ENCODE measurements around the gene PDE3A. TPM values are rescaled to one million over a fixed set of nuclear protein-coding genes. Genes with fewer than 3 reads are reported as not detected.
A peak's percentile ranks its signal among the peaks of the same experiment; 100 is the strongest.
"Not testable (repeated sequence)": the region's sequence is repeated elsewhere in the genome, so short reads cannot be mapped to it uniquely, and the experiment has no call there.

Gene PDE3A
- 8.0 and 14.8 TPM in 2 replicates for total RNA-seq

DNA sequence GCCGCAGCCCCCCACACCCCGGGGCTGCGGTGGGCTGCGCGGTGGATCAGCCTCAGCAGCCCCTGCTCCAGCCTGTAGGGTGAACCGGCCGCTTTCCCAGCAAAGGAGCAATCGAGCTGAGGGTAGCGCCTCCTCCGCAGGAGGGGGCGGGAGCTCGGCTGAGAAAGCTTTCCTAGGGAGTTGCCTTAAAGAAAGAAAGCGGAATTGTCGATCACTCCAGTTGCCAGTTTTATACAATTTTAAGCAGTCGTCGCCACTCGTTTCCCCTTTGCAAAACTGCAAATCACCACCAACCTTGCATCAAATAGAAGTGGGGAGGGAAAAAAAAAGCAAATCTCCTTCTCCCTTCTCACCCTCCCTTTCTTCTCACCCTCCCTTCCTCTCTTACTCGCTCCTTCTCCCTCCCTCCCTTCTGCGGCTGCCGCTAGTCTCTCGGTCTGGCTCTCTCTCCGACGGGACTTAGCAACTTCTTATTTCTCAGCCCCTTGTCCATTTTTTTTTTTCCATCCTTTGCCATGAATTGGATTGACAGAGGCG is at the start of gene PDE3A:
PDE3A (plus strand) TSS at position 424 of the 537 bp plus-strand sequence. CDS start 748 bp downstream, outside the sequence.
- Histone ChIP-seq H3K9me3 (ENCODE audit: low read depth, low read length) (no peaks in the 10 kb centered on the region), H4K20me1 (ENCODE audit: insufficient read depth, low read length) (no peaks in the 10 kb centered on the region), H3K36me3 (ENCODE audit: insufficient read depth, low read length) (no peaks in the 10 kb centered on the region), H3K4me3 (ENCODE audit: insufficient read depth, low read length) (peak within 1 kb of the TSS; percentile 87), H3K79me2 (ENCODE audit: insufficient read depth, low read length) (peaks cover 35% of the 10 kb centered on the region), H3K27ac (ENCODE audit: low read depth, low read length) (peak within 1 kb of the TSS; percentile 88), H3K4me2 (ENCODE audit: insufficient read depth, low read length) (peak within 1 kb of the TSS; percentile 91), H3K4me1 (ENCODE audit: insufficient read depth, low read length) (peaks cover 9% of the 10 kb centered on the region), H2AFZ (ENCODE audit: low read length) (peak within 1 kb of the TSS; percentile 97), H3K27me3 (ENCODE audit: insufficient read depth, low read length) (no peaks in the 10 kb centered on the region)
- TF ChIP-seq, protein P1, sequence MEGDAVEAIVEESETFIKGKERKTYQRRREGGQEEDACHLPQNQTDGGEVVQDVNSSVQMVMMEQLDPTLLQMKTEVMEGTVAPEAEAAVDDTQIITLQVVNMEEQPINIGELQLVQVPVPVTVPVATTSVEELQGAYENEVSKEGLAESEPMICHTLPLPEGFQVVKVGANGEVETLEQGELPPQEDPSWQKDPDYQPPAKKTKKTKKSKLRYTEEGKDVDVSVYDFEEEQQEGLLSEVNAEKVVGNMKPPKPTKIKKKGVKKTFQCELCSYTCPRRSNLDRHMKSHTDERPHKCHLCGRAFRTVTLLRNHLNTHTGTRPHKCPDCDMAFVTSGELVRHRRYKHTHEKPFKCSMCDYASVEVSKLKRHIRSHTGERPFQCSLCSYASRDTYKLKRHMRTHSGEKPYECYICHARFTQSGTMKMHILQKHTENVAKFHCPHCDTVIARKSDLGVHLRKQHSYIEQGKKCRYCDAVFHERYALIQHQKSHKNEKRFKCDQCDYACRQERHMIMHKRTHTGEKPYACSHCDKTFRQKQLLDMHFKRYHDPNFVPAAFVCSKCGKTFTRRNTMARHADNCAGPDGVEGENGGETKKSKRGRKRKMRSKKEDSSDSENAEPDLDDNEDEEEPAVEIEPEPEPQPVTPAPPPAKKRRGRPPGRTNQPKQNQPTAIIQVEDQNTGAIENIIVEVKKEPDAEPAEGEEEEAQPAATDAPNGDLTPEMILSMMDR (IDR thresholded peaks at IDR 0.05; ENCODE audit: extremely low read depth, low read depth, low read length): peak; percentile 19
- DNase-seq (ENCODE audit: insufficient read length, low spot score, missing footprints): peak; percentile 88

DNA sequence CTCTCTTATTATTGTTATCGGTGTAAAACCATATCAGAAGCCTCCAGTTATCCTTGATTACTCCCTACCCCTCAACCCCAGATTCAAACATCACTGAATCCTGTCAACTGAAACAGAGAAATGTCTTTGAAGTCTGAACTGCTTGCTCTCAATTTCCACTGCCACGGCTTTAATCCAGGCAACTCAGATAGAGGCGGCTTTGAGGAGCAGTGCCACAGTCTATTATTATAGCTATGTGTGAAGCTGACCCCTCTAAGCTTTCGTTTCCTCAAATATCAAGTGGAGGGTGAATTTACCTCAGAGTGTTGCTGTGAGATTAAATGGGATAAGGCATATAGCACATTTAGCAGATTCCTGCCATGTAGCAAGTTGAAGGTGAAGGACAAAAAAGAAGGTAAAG is 49.0 kb upstream of the PDE3A start:
- H3K27ac ChIP-seq (ENCODE audit: low read depth, low read length): no peak overlapping the region
- TF ChIP-seq, protein P1 (IDR thresholded peaks at IDR 0.05; ENCODE audit: extremely low read depth, low read depth, low read length): no peak
- peak overlapping the region; percentile 78 for H2AFZ ChIP-seq (ENCODE audit: low read length)
- peak overlapping the region; percentile 3 for H3K4me3 ChIP-seq (ENCODE audit: insufficient read depth, low read length)
- H4K20me1 ChIP-seq (ENCODE audit: insufficient read depth, low read length): no peaks in the 10 kb centered on the region
- peaks cover 12% of the 10 kb centered on the region for H3K4me1 ChIP-seq (ENCODE audit: insufficient read depth, low read length)
- DNase-seq (ENCODE audit: insufficient read length, low spot score, missing footprints): peak; percentile 43
- no peaks in the 10 kb centered on the region for H3K9me3 ChIP-seq (ENCODE audit: low read depth, low read length)
- no peaks in the 10 kb centered on the region for H3K27me3 ChIP-seq (ENCODE audit: insufficient read depth, low read length)
- no peaks in the 10 kb centered on the region for H3K79me2 ChIP-seq (ENCODE audit: insufficient read depth, low read length)
- no peaks in the 10 kb centered on the region for H3K36me3 ChIP-seq (ENCODE audit: insufficient read depth, low read length)
- peak overlapping the region; percentile 64 for H3K4me2 ChIP-seq (ENCODE audit: insufficient read depth, low read length)

DNA sequence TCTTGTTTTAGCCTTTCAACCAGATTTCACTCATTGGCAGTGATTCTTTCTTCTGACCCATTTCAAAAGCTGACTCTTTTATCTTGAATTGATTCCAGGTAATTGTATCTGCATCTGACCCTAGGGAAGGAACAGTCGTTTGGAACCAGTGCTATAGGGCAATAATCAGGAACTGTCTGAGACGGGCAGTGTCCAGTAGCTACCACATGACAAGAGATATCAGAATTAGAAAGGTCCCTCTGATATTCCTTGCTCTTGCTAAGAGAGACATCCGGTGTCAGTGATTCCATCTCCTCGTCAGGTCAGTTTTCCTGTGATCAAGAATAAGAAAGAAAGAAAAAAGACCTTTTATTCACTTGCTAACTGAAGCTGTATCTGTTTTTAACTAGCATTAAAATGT is 47.8 kb upstream of the PDE3A start:
- no peak for DNase-seq (ENCODE audit: insufficient read length, low spot score, missing footprints)
- Histone ChIP-seq H4K20me1 (ENCODE audit: insufficient read depth, low read length) (no peaks in the 10 kb centered on the region), H3K4me3 (ENCODE audit: insufficient read depth, low read length) (no peak overlapping the region), H2AFZ (ENCODE audit: low read length) (peak overlapping the region; percentile 59), H3K4me1 (ENCODE audit: insufficient read depth, low read length) (peaks cover 12% of the 10 kb centered on the region), H3K36me3 (ENCODE audit: insufficient read depth, low read length) (no peaks in the 10 kb centered on the region), H3K27ac (ENCODE audit: low read depth, low read length) (no peak overlapping the region), H3K4me2 (ENCODE audit: insufficient read depth, low read length) (peak overlapping the region; percentile 11), H3K79me2 (ENCODE audit: insufficient read depth, low read length) (no peaks in the 10 kb centered on the region), H3K27me3 (ENCODE audit: insufficient read depth, low read length) (no peaks in the 10 kb centered on the region), H3K9me3 (ENCODE audit: low read depth, low read length) (no peaks in the 10 kb centered on the region)
- TF ChIP-seq, protein P1 (IDR thresholded peaks at IDR 0.05; ENCODE audit: extremely low read depth, low read depth, low read length): no peak

DNA sequence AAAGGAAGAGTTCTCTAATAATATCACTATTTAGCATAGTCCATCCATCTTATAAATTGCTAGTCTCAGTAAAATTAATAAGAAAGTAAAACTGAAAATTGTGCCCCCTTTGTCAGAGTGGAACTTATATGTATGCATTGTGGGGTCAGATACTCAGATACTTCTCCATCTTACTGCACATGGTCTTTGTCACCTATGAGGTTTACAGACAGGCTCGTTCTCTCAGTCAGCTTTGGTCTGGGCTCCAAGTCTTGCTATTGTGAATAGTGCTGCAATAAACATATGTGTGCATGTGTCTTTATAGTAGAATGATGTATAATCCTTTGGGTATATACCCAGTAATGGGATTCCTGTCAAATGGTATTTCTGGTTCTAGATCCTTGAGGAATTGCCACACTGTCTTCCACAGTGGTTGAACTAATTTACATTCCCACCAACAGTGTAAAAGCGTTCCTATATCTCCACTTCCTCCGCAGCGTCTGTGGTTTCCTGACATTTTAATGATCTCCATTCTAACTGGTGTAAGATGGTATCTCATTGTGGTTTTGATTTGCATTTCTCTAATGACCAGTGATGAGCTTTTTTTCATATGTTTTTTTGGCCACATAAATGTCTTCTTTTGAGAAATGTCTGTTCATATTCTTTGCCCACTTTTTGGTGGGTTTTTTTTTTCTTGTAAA is 37.4 kb upstream of the PDE3A start:
- H4K20me1 ChIP-seq (ENCODE audit: insufficient read depth, low read length); H3K4me1 ChIP-seq (ENCODE audit: insufficient read depth, low read length); H3K9me3 ChIP-seq (ENCODE audit: low read depth, low read length): not testable (repeated sequence)

More for the DNA sequence above, 37.4 kb upstream of the PDE3A start:
- not testable (repeated sequence) for H2AFZ ChIP-seq (ENCODE audit: low read length); H3K27ac ChIP-seq (ENCODE audit: low read depth, low read length); H3K79me2 ChIP-seq (ENCODE audit: insufficient read depth, low read length); H3K36me3 ChIP-seq (ENCODE audit: insufficient read depth, low read length); H3K4me3 ChIP-seq (ENCODE audit: insufficient read depth, low read length); DNase-seq (ENCODE audit: insufficient read length, low spot score, missing footprints); H3K4me2 ChIP-seq (ENCODE audit: insufficient read depth, low read length); H3K27me3 ChIP-seq (ENCODE audit: insufficient read depth, low read length)

Data from osteoblast (primary cell).